ENCODE data around the gene GABBR2. TPM values are rescaled to one million over a fixed set of nuclear protein-coding genes. Genes with fewer than 3 reads are reported as not detected.
"Not testable (repeated sequence)": the region's sequence is repeated elsewhere in the genome, so short reads cannot be mapped to it uniquely, and the experiment has no call there.

GABBR2 gene
- total RNA-seq, 1 experiment from 2014 or later = 6.3 TPM

GRCh38 chr9:98501819-98502218 lies 206.9 kb downstream of the GABBR2 start:
- Histone ChIP-seq H3K27me3 (ENCODE audit: control insufficient read depth, insufficient read depth, low read length) (no peaks in the 10 kb centered on the region), H3K27ac (ENCODE audit: low read length) (no peak overlapping the region), H3K4me3 (ENCODE audit: low read depth in 2 of 2, low read length in 2 of 2) (no peak overlapping the region), H3K36me3 (ENCODE audit: control insufficient read depth, insufficient read depth, low read length) (no peaks in the 10 kb centered on the region), H3K4me1 (ENCODE audit: control insufficient read depth, insufficient read depth, low read length) (no peaks in the 10 kb centered on the region), H3K9me3 (ENCODE audit: control insufficient read depth, insufficient read depth, low read depth, low read length) (no peaks in the 10 kb centered on the region)
- BruUV-seq (replicated peaks) = no TSS peak
- POLR2A ChIA-PET = no interaction called here
- DNase-seq (ENCODE audit: low read depth, low spot score) (no peak), ATAC-seq (no peak)
- CTCF ChIA-PET = no interaction called here
- no peak for TF ChIP-seq POLR2AphosphoS5 (IDR thresholded peaks at IDR 0.05; ENCODE audit: low read depth, low read length)
- no peak for TF ChIP-seq CTCF (IDR thresholded peaks at IDR 0.05)
- no peak for TF ChIP-seq TCF7L2 (IDR thresholded peaks at IDR 0.05; ENCODE audit: low read depth, low read length)
- no peak for TF ChIP-seq REST (IDR thresholded peaks at IDR 0.05; ENCODE audit: insufficient read depth in 1 of 2, low read depth in 2 of 2, low read length in 1 of 2)
- no peak for TF ChIP-seq SIN3A (IDR thresholded peaks at IDR 0.05; ENCODE audit: borderline replicate concordance, insufficient read depth, low read depth, low read length)
- in situ Hi-C loops (cut with HindIII; ENCODE audit: low pct_unique_long_range_greater_than_20kb, low sequenced_read_pairs) = no loop called here
- intact Hi-C loops (cut with micrococcal nuclease; ENCODE audit: unreplicated experiment) = no loop called here

DNA sequence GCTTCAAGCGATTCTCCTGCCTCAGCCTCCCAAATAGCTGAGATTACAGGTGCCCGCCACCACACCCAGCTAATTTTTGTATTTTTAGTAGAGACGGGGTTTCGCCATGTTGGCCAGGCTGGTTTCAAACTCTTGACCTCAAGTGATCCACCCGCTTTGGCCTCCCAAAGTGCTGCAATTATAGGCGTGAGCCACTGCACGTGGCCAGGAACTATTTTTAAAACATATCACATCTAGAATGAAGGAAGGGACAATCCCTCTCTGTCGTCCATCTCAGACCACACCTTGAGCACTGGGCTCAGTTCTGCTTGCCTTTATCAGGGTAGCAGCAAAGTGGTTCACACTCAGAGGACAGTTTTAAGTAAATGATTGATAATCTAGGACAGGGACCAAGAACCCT lies 207.5 kb downstream of the GABBR2 start:
- in situ Hi-C loops (cut with HindIII; ENCODE audit: low pct_unique_long_range_greater_than_20kb, low sequenced_read_pairs) = not testable (repeated sequence)

DNA sequence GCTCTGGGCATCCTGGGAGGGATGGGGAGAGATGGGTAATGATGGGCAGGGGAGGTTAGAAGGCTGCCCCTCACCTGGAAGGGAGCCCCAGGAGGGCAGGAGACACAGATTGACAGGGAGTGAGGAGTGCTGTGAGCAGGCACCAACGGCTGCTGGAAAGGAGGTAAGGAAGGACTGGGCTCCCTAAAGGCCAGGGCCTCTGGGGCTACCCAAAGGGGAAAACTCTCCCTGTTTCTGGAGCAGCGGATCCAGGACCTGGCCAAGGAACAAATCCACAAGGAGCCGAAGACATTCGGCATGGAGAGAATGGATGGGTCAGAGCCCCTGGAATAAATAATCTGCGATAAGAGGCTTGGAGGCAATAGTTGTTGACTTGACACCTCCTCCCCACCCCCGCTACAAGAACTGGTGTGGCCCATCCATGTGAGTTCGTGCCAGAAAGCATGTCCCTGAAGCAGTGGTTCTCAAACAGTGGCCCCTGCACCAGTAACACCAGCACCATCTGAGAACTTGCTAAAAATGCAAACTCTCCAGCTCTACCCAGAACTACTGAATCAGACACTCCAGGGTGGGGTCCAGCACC lies 208.3 kb downstream of the GABBR2 start:
- ATAC-seq (no peak), DNase-seq (ENCODE audit: low read depth, low spot score) (no peak)
- no peaks in the 10 kb centered on the region for H3K4me1 ChIP-seq (ENCODE audit: control insufficient read depth, insufficient read depth, low read length)
- H3K27me3 ChIP-seq (ENCODE audit: control insufficient read depth, insufficient read depth, low read length) = no peaks in the 10 kb centered on the region
- intact Hi-C loops (cut with micrococcal nuclease; ENCODE audit: unreplicated experiment) = no loop called here
- in situ Hi-C loops (cut with HindIII; ENCODE audit: low pct_unique_long_range_greater_than_20kb, low sequenced_read_pairs) = no loop called here
- no peaks in the 10 kb centered on the region for H3K9me3 ChIP-seq (ENCODE audit: control insufficient read depth, insufficient read depth, low read depth, low read length)
- H3K27ac ChIP-seq (ENCODE audit: low read length) = no peak overlapping the region
- H3K4me3 ChIP-seq (ENCODE audit: low read depth in 2 of 2, low read length in 2 of 2) = no peak overlapping the region
- POLR2A ChIA-PET = no interaction called here
- CTCF ChIA-PET = no interaction called here
- no TSS peak for BruUV-seq (replicated peaks)
- no peaks in the 10 kb centered on the region for H3K36me3 ChIP-seq (ENCODE audit: control insufficient read depth, insufficient read depth, low read length)
- TF ChIP-seq CTCF (IDR thresholded peaks at IDR 0.05) (no peak), TCF7L2 (IDR thresholded peaks at IDR 0.05; ENCODE audit: low read depth, low read length) (no peak), POLR2AphosphoS5 (IDR thresholded peaks at IDR 0.05; ENCODE audit: low read depth, low read length) (no peak), REST (IDR thresholded peaks at IDR 0.05; ENCODE audit: insufficient read depth in 1 of 2, low read depth in 2 of 2, low read length in 1 of 2) (no peak), SIN3A (IDR thresholded peaks at IDR 0.05; ENCODE audit: borderline replicate concordance, insufficient read depth, low read depth, low read length) (no peak)

More for the DNA sequence above, 207.5 kb downstream of the GABBR2 start:
- H3K9me3 ChIP-seq (ENCODE audit: control insufficient read depth, insufficient read depth, low read depth, low read length); POLR2A ChIA-PET; H3K36me3 ChIP-seq (ENCODE audit: control insufficient read depth, insufficient read depth, low read length); H3K4me1 ChIP-seq (ENCODE audit: control insufficient read depth, insufficient read depth, low read length); BruUV-seq (replicated peaks); CTCF ChIA-PET; H3K27ac ChIP-seq (ENCODE audit: low read length); ATAC-seq; intact Hi-C loops (cut with micrococcal nuclease; ENCODE audit: unreplicated experiment); H3K27me3 ChIP-seq (ENCODE audit: control insufficient read depth, insufficient read depth, low read length); DNase-seq (ENCODE audit: low read depth, low spot score); H3K4me3 ChIP-seq (ENCODE audit: low read depth in 2 of 2, low read length in 2 of 2): not testable (repeated sequence)
